ENCODE data around the gene KCNK3.

Gene KCNK3

DNA sequence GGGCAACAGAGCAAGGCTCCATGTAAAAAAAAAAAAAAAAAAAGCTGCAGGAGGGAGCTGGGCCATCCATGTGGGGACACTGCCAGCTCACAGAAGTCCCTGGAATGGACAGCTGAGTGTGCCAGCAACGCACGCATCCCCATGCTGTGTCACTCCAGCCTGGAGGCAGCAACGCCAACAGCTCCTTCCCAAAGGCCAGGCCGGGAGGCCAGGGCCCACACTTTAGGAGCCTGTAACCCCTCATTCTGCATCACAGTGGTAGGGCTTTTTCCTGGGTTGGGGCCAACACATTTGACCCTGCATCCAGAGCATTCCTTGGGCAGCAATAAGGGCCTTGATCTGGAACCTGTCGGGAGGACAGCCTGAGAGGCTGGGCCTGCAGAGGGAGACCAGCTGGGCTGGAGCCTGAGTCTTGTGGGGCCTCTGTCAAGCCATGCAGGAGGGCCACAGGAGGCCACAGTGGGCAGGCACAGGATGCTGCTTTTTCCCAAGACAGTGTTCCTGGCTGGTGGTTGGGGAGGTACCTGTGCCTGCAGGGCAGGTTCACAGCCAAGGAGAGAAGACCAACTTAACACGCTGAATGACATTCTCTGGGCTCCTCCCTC lies 16.8 kb upstream of the KCNK3 start:
- no peak overlapping the region for H3K27ac ChIP-seq (ENCODE audit: low read length)
- no peaks in the 10 kb centered on the region for H3K4me1 ChIP-seq (ENCODE audit: control insufficient read depth, insufficient read depth, low read length)
- DNase-seq (ENCODE audit: low read depth, low spot score) = no peak
- WGBS (ENCODE audit: insufficient coverage, insufficient read length) = no CpG with 5 or more reads among the region's 6 CpGs
- no peaks in the 10 kb centered on the region for H3K9me3 ChIP-seq (ENCODE audit: control insufficient read depth, insufficient read depth, low read length)
- H3K36me3 ChIP-seq (ENCODE audit: control insufficient read depth, insufficient read depth, low read length) = no peaks in the 10 kb centered on the region
- H3K4me3 ChIP-seq (ENCODE audit: low read length) = no peak overlapping the region; the same call in 1 of the 2 replicates
- no peaks in the 10 kb centered on the region for H3K27me3 ChIP-seq (ENCODE audit: control insufficient read depth, insufficient read depth, low read length)

GRCh38 chr2:26678035-26678434 lies 14.5 kb upstream of the KCNK3 start:
- no peak overlapping the region for H3K4me3 ChIP-seq (ENCODE audit: low read length)
- H3K27me3 ChIP-seq (ENCODE audit: control insufficient read depth, insufficient read depth, low read length) = no peaks in the 10 kb centered on the region
- no CpG with 5 or more reads among the region's 4 CpGs for WGBS (ENCODE audit: insufficient coverage, insufficient read length)
- DNase-seq (ENCODE audit: low read depth, low spot score) = no peak
- no peak overlapping the region for H3K27ac ChIP-seq (ENCODE audit: low read length)
- H3K4me1 ChIP-seq (ENCODE audit: control insufficient read depth, insufficient read depth, low read length) = no peaks in the 10 kb centered on the region
- H3K36me3 ChIP-seq (ENCODE audit: control insufficient read depth, insufficient read depth, low read length) = no peaks in the 10 kb centered on the region
- no peaks in the 10 kb centered on the region for H3K9me3 ChIP-seq (ENCODE audit: control insufficient read depth, insufficient read depth, low read length)

DNA sequence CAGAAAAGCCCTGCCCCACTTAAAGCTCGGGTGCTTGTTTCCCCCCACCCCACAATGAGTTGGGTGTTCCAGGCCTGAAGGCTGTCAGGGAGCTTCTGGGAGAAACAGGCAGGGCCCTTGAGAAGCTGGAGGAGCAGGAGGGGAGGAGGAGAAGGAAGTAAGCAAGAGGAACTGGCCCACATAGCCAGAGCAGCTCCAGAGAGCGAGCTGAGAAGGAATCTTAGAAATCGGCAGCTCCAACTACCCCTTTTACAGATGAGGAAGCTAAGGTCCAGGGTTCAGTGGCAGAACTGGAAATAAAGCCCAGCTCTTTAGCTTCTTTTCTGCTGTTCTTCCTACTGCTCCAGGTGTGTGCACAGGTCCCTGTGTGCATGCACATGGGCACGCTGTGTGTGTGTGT lies 12.7 kb upstream of the KCNK3 start:
- no CpG with 5 or more reads among the region's 4 CpGs for WGBS (ENCODE audit: insufficient coverage, insufficient read length)
- H3K9me3 ChIP-seq (ENCODE audit: control insufficient read depth, insufficient read depth, low read length) = no peaks in the 10 kb centered on the region
- H3K27ac ChIP-seq (ENCODE audit: low read length) = no peak overlapping the region
- H3K36me3 ChIP-seq (ENCODE audit: control insufficient read depth, insufficient read depth, low read length) = no peaks in the 10 kb centered on the region
- H3K4me3 ChIP-seq (ENCODE audit: low read length) = no peak overlapping the region
- H3K4me1 ChIP-seq (ENCODE audit: control insufficient read depth, insufficient read depth, low read length) = no peaks in the 10 kb centered on the region
- DNase-seq (ENCODE audit: low read depth, low spot score) = no peak
- H3K27me3 ChIP-seq (ENCODE audit: control insufficient read depth, insufficient read depth, low read length) = no peaks in the 10 kb centered on the region

DNA sequence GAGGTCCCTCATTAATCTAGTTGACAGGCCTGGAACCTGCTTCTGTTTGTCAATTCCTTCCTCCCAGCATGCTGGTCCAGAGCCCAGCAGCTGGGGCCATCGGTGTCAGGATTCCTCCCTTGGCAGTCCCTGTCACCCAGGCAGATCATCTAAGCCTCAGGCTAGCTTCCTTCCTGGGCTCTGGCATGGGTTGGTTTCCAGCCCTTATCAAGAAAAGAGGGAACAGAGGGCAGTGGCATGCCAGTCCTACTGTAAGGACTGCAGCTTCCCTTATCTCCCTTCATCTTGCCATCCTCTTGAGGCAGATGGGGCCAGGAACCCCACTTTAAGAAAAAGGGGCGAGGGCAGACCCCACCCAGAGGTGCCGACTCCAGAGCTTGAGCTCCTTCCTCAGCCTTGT lies 10.9 kb upstream of the KCNK3 start:
- Histone ChIP-seq H3K9me3 (ENCODE audit: control insufficient read depth, insufficient read depth, low read length) (no peaks in the 10 kb centered on the region), H3K4me3 (ENCODE audit: low read length) (no peak overlapping the region), H3K36me3 (ENCODE audit: control insufficient read depth, insufficient read depth, low read length) (no peaks in the 10 kb centered on the region), H3K27me3 (ENCODE audit: control insufficient read depth, insufficient read depth, low read length) (no peaks in the 10 kb centered on the region), H3K4me1 (ENCODE audit: control insufficient read depth, insufficient read depth, low read length) (no peaks in the 10 kb centered on the region), H3K27ac (ENCODE audit: low read length) (no peak overlapping the region)
- WGBS (ENCODE audit: insufficient coverage, insufficient read length) = no CpG with 5 or more reads among the region's 3 CpGs
- DNase-seq (ENCODE audit: low read depth, low spot score) = no peak

GRCh38 chr2:26682155-26682554 lies 10.4 kb upstream of the KCNK3 start:
- WGBS (ENCODE audit: insufficient coverage, insufficient read length) = no CpG with 5 or more reads among the region's 8 CpGs
- H3K27me3 ChIP-seq (ENCODE audit: control insufficient read depth, insufficient read depth, low read length) = no peaks in the 10 kb centered on the region

GRCh38 chr2:26683583-26683982 lies 8.9 kb upstream of the KCNK3 start:
- no peak for DNase-seq (ENCODE audit: low read depth, low spot score)
- Histone ChIP-seq H3K9me3 (ENCODE audit: control insufficient read depth, insufficient read depth, low read length) (no peaks in the 10 kb centered on the region), H3K36me3 (ENCODE audit: control insufficient read depth, insufficient read depth, low read length) (no peaks in the 10 kb centered on the region), H3K4me3 (ENCODE audit: low read length) (no peak overlapping the region), H3K27ac (ENCODE audit: low read length) (no peak overlapping the region), H3K27me3 (ENCODE audit: control insufficient read depth, insufficient read depth, low read length) (no peaks in the 10 kb centered on the region), H3K4me1 (ENCODE audit: control insufficient read depth, insufficient read depth, low read length) (no peaks in the 10 kb centered on the region; the same call in 1 of the 2 replicates)
- WGBS (ENCODE audit: insufficient coverage, insufficient read length) = no CpG with 5 or more reads among the region's 6 CpGs

More at GRCh38 chr2:26682155-26682554, 10.4 kb upstream of the KCNK3 start:
- Histone ChIP-seq H3K9me3 (ENCODE audit: control insufficient read depth, insufficient read depth, low read length) (no peaks in the 10 kb centered on the region), H3K27ac (ENCODE audit: low read length) (no peak overlapping the region), H3K36me3 (ENCODE audit: control insufficient read depth, insufficient read depth, low read length) (no peaks in the 10 kb centered on the region), H3K4me3 (ENCODE audit: low read length) (no peak overlapping the region), H3K4me1 (ENCODE audit: control insufficient read depth, insufficient read depth, low read length) (no peaks in the 10 kb centered on the region)
- DNase-seq (ENCODE audit: low read depth, low spot score) = no peak

DNA sequence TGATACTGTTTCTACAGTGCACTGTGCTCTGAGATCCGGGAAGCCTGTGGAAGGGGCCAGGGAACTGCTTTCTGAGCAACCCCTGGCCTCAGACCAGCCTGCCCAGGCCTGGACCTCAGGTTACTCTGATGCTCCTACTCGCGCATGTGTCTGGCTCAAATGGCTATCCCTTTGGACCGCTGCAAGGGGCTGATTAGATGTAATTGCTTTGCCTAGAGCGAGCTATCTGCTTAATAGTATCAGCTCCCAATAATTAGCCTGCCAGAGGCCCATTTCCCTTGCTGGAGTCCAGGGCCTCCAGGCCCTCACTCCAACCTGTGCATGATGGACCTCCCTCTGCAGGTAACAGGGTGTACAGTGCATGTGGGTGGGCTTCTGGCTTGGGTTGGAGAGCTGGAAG lies 7.2 kb upstream of the KCNK3 start:
- no peak for DNase-seq (ENCODE audit: low read depth, low spot score)
- Histone ChIP-seq H3K9me3 (ENCODE audit: control insufficient read depth, insufficient read depth, low read length) (no peaks in the 10 kb centered on the region), H3K4me1 (ENCODE audit: control insufficient read depth, insufficient read depth, low read length) (no peaks in the 10 kb centered on the region; the same call in 1 of the 2 replicates), H3K36me3 (ENCODE audit: control insufficient read depth, insufficient read depth, low read length) (no peaks in the 10 kb centered on the region), H3K27ac (ENCODE audit: low read length) (no peak overlapping the region), H3K27me3 (ENCODE audit: control insufficient read depth, insufficient read depth, low read length) (no peaks in the 10 kb centered on the region), H3K4me3 (ENCODE audit: low read length) (no peak overlapping the region)
- WGBS (ENCODE audit: insufficient coverage, insufficient read length) = no CpG with 5 or more reads among the region's 5 CpGs

DNA sequence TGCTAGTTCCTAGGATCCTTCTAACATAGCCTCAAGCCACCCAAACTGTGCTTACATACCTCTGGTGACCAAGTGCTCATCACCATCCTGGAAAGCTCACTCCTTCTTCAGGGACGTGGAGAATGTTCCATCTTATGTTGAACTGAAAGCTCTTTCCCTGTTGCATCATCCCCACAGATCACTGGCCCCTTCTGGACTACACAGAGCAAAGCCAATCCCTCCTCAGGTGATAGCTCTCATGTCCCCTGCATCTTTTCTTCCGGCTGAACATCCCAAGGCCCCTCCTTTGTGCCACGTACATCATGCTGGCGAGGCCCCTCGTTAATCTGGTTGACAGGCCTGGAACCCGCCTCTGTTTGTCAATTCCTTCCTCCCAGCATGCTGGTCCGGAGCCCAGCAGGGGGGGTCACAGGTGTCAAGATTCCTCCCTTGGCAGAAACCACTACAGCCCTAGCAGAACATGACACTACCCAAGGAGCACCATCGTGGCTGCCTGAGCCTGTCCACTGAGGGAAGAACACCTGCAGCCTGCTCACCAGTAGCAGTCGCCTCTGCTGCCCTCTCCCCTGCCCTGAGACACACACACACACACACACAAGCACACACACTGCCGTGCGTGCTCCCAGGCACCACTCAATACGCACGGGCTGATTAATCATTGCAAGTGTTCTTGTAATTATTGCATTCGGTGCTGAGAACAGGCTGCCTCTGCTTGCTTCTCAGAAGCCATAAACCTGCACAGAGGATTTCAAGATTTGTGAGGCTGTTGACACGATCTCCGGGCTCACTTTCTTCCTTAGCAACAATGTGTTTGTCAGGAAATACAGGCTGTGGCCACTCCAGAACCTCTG lies 6.3 kb upstream of the KCNK3 start:
- Histone ChIP-seq H3K27ac (ENCODE audit: low read length) (no peak overlapping the region), H3K36me3 (ENCODE audit: control insufficient read depth, insufficient read depth, low read length) (no peaks in the 10 kb centered on the region), H3K9me3 (ENCODE audit: control insufficient read depth, insufficient read depth, low read length) (no peaks in the 10 kb centered on the region), H3K4me1 (ENCODE audit: control insufficient read depth, insufficient read depth, low read length) (no peaks in the 10 kb centered on the region; the same call in 1 of the 2 replicates), H3K27me3 (ENCODE audit: control insufficient read depth, insufficient read depth, low read length) (no peaks in the 10 kb centered on the region), H3K4me3 (ENCODE audit: low read length) (no peak overlapping the region)
- no peak for DNase-seq (ENCODE audit: low read depth, low spot score)
- no CpG with 5 or more reads among the region's 16 CpGs for WGBS (ENCODE audit: insufficient coverage, insufficient read length)

- no peaks in the 10 kb centered on the region for H3K36me3 ChIP-seq (ENCODE audit: control insufficient read depth, insufficient read depth, low read length)
- peaks cover 2% of the 10 kb centered on the region; the same call in 1 of the 2 replicates for H3K4me1 ChIP-seq (ENCODE audit: control insufficient read depth, insufficient read depth, low read length)
- H3K27ac ChIP-seq (ENCODE audit: low read length) = no peak overlapping the region
- no peak for DNase-seq (ENCODE audit: low read depth, low spot score)
- no peaks in the 10 kb centered on the region; the same call in 1 of the 2 replicates for H3K27me3 ChIP-seq (ENCODE audit: control insufficient read depth, insufficient read depth, low read length)
- no CpG with 5 or more reads among the region's 4 CpGs for WGBS (ENCODE audit: insufficient coverage, insufficient read length)
- H3K4me3 ChIP-seq (ENCODE audit: low read length) = no peak overlapping the region
- H3K9me3 ChIP-seq (ENCODE audit: control insufficient read depth, insufficient read depth, low read length) = no peaks in the 10 kb centered on the region
These were observed 5.2 kb upstream of the KCNK3 start for GRCh38 chr2:26687328-26687727.

DNA sequence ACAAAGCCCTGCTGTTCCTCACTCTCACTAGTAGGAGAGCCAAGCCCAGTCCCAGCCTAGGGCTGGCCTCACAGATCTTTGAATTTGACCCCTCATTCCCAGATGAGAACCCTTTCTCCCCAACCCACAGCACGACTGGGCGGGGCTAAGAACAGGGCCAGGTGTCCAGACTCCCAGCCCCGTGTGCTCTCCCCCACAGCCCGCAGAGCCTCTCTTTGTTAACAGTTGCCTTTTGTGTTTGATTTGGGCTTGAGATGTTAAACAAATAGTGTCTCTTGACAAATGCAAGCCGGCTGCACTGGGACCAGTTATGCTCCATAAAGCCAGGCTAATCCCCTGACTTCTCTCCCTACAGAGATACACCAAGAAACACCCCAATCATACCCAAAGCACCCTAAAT lies 4.7 kb upstream of the KCNK3 start:
- WGBS (ENCODE audit: insufficient coverage, insufficient read length) = no CpG with 5 or more reads among the region's 5 CpGs
- DNase-seq (ENCODE audit: low read depth, low spot score) = no peak
- no peaks in the 10 kb centered on the region; the same call in 1 of the 2 replicates for H3K27me3 ChIP-seq (ENCODE audit: control insufficient read depth, insufficient read depth, low read length)
- no peaks in the 10 kb centered on the region for H3K9me3 ChIP-seq (ENCODE audit: control insufficient read depth, insufficient read depth, low read length)
- no peak overlapping the region for H3K27ac ChIP-seq (ENCODE audit: low read length)
- H3K4me3 ChIP-seq (ENCODE audit: low read length) = no peak overlapping the region
- peaks cover 3% of the 10 kb centered on the region; the same call in 1 of the 2 replicates for H3K4me1 ChIP-seq (ENCODE audit: control insufficient read depth, insufficient read depth, low read length)
- H3K36me3 ChIP-seq (ENCODE audit: control insufficient read depth, insufficient read depth, low read length) = no peaks in the 10 kb centered on the region

Data from iPS DF 6.9 (cell line).